ENCODE results near the gene C5. TPM values are rescaled to one million over a fixed set of nuclear protein-coding genes. Genes with fewer than 3 reads are reported as not detected.

Gene C5
- polyA plus RNA-seq, 1 donor from 2014 or later, result 0.99 TPM

- no peak overlapping the region for H3K27ac Mint-ChIP-seq
- H3K4me1 Mint-ChIP-seq, result no peaks in the 10 kb centered on the region
- peaks cover 6% of the 10 kb centered on the region for H3K36me3 Mint-ChIP-seq
- no peaks in the 10 kb centered on the region for H3K9me3 Mint-ChIP-seq
- H3K4me3 Mint-ChIP-seq, result no peak overlapping the region
- H3K27me3 Mint-ChIP-seq, result no peaks in the 10 kb centered on the region
Measured at GRCh38 chr9:121026260-121026691, 23.8 kb downstream of the C5 start.

GRCh38 chr9:121024237-121024636, 25.8 kb downstream of the C5 start:
- Mint-ChIP-seq H3K36me3 (peaks cover 8% of the 10 kb centered on the region), H3K4me3 (no peak overlapping the region), H3K4me1 (no peaks in the 10 kb centered on the region), H3K9me3 (no peaks in the 10 kb centered on the region), H3K27me3 (no peaks in the 10 kb centered on the region), H3K27ac (no peak overlapping the region)

- no peaks in the 10 kb centered on the region for H3K4me1 Mint-ChIP-seq
- peaks cover 8% of the 10 kb centered on the region for H3K36me3 Mint-ChIP-seq
- no peaks in the 10 kb centered on the region for H3K27me3 Mint-ChIP-seq
- no peak overlapping the region for H3K4me3 Mint-ChIP-seq
- H3K27ac Mint-ChIP-seq, result peak overlapping the region in 1 of 3 donors; percentile 86
- no peaks in the 10 kb centered on the region for H3K9me3 Mint-ChIP-seq
Measured at GRCh38 chr9:121023064-121023463, 27.0 kb downstream of the C5 start.

- no peaks in the 10 kb centered on the region for H3K4me1 Mint-ChIP-seq
- no peak overlapping the region for H3K4me3 Mint-ChIP-seq
- no peak overlapping the region for H3K27ac Mint-ChIP-seq
- H3K9me3 Mint-ChIP-seq, result no peaks in the 10 kb centered on the region
- peaks cover 7% of the 10 kb centered on the region for H3K36me3 Mint-ChIP-seq
- no peaks in the 10 kb centered on the region for H3K27me3 Mint-ChIP-seq
Measured at GRCh38 chr9:121021301-121021700, 28.8 kb downstream of the C5 start.

- H3K4me1 Mint-ChIP-seq, result no peaks in the 10 kb centered on the region
- H3K36me3 Mint-ChIP-seq, result peaks cover 9% of the 10 kb centered on the region
- no peak overlapping the region for H3K27ac Mint-ChIP-seq
- no peaks in the 10 kb centered on the region for H3K9me3 Mint-ChIP-seq
- H3K4me3 Mint-ChIP-seq, result no peak overlapping the region
- no peaks in the 10 kb centered on the region for H3K27me3 Mint-ChIP-seq
Measured at GRCh38 chr9:121019273-121019672, 30.8 kb downstream of the C5 start.

- H3K27ac Mint-ChIP-seq, result no peak overlapping the region
- no peaks in the 10 kb centered on the region for H3K9me3 Mint-ChIP-seq
- H3K4me1 Mint-ChIP-seq, result no peaks in the 10 kb centered on the region
- H3K27me3 Mint-ChIP-seq, result no peaks in the 10 kb centered on the region
- H3K36me3 Mint-ChIP-seq, result peaks cover 7% of the 10 kb centered on the region
- no peak overlapping the region for H3K4me3 Mint-ChIP-seq
Measured at GRCh38 chr9:121013911-121014310, 36.2 kb downstream of the C5 start.

GRCh38 chr9:121009650-121010049, 40.4 kb downstream of the C5 start:
- H3K4me3 Mint-ChIP-seq, result no peak overlapping the region
- no peaks in the 10 kb centered on the region for H3K4me1 Mint-ChIP-seq
- no peak overlapping the region for H3K27ac Mint-ChIP-seq
- no peaks in the 10 kb centered on the region for H3K27me3 Mint-ChIP-seq
- peaks cover 8% of the 10 kb centered on the region for H3K36me3 Mint-ChIP-seq
- H3K9me3 Mint-ChIP-seq, result no peaks in the 10 kb centered on the region

GRCh38 chr9:120999317-120999716, 50.8 kb downstream of the C5 start:
- Mint-ChIP-seq H3K27me3 (no peaks in the 10 kb centered on the region), H3K4me3 (no peak overlapping the region), H3K9me3 (no peaks in the 10 kb centered on the region), H3K36me3 (peaks cover 3% of the 10 kb centered on the region), H3K4me1 (peaks cover 0 to 1% (median 0%) of the 10 kb centered on the region in 3 donors), H3K27ac (no peak overlapping the region)

- Mint-ChIP-seq H3K27me3 (no peaks in the 10 kb centered on the region), H3K9me3 (no peaks in the 10 kb centered on the region), H3K36me3 (peaks cover 6% of the 10 kb centered on the region), H3K27ac (peak overlapping the region in 1 of 3 donors; percentile 27), H3K4me3 (no peak overlapping the region), H3K4me1 (peaks cover 0 to 1% (median 0%) of the 10 kb centered on the region in 3 donors)
Measured at GRCh38 chr9:120998111-120998510, 52.0 kb downstream of the C5 start.

GRCh38 chr9:120997502-120997901, 52.6 kb downstream of the C5 start:
- Mint-ChIP-seq H3K27ac (no peak overlapping the region), H3K4me3 (no peak overlapping the region)

GRCh38 chr9:120996409-120996808, 53.7 kb downstream of the C5 start:
- H3K4me1 Mint-ChIP-seq, result peaks cover 0 to 1% (median 0%) of the 10 kb centered on the region in 3 donors
- peaks cover 6% of the 10 kb centered on the region for H3K36me3 Mint-ChIP-seq
- H3K27me3 Mint-ChIP-seq, result no peaks in the 10 kb centered on the region
- no peaks in the 10 kb centered on the region for H3K9me3 Mint-ChIP-seq
- no peak overlapping the region for H3K27ac Mint-ChIP-seq
- no peak overlapping the region for H3K4me3 Mint-ChIP-seq

More at GRCh38 chr9:120997502-120997901, 52.6 kb downstream of the C5 start:
- H3K27me3 Mint-ChIP-seq, result no peaks in the 10 kb centered on the region
- H3K36me3 Mint-ChIP-seq, result peaks cover 6% of the 10 kb centered on the region
- no peaks in the 10 kb centered on the region for H3K9me3 Mint-ChIP-seq
- H3K4me1 Mint-ChIP-seq, result peaks cover 0 to 1% (median 0%) of the 10 kb centered on the region in 3 donors

- Mint-ChIP-seq H3K9me3 (no peaks in the 10 kb centered on the region), H3K27me3 (no peaks in the 10 kb centered on the region), H3K36me3 (peaks cover 8% of the 10 kb centered on the region), H3K27ac (no peak overlapping the region), H3K4me3 (no peak overlapping the region), H3K4me1 (no peaks in the 10 kb centered on the region)
Measured at GRCh38 chr9:120989065-120989464, 61.0 kb downstream of the C5 start.

- Mint-ChIP-seq H3K4me3 (no peak overlapping the region), H3K36me3 (peaks cover 6% of the 10 kb centered on the region), H3K27ac (no peak overlapping the region), H3K9me3 (no peaks in the 10 kb centered on the region), H3K27me3 (no peaks in the 10 kb centered on the region), H3K4me1 (peaks cover 3 to 7% (median 5%) of the 10 kb centered on the region in 3 donors)
Measured at GRCh38 chr9:120985819-120986222, 64.3 kb downstream of the C5 start.

GRCh38 chr9:120983259-120983837, 66.7 kb downstream of the C5 start:
- Mint-ChIP-seq H3K9me3 (no peaks in the 10 kb centered on the region), H3K4me1 (peaks cover 3 to 7% (median 5%) of the 10 kb centered on the region in 3 donors), H3K36me3 (peaks cover 6% of the 10 kb centered on the region), H3K27me3 (no peaks in the 10 kb centered on the region), H3K4me3 (no peak overlapping the region), H3K27ac (peak overlapping the region in 1 of 3 donors; percentile 49)

- Mint-ChIP-seq H3K4me3 (no peak overlapping the region), H3K27ac (no peak overlapping the region), H3K9me3 (no peaks in the 10 kb centered on the region), H3K36me3 (peaks cover 4% of the 10 kb centered on the region), H3K4me1 (peaks cover 3 to 7% (median 5%) of the 10 kb centered on the region in 3 donors), H3K27me3 (no peaks in the 10 kb centered on the region)
Measured at GRCh38 chr9:120982836-120983235, 67.2 kb downstream of the C5 start.

- no peaks in the 10 kb centered on the region for H3K27me3 Mint-ChIP-seq
- no peak overlapping the region for H3K4me3 Mint-ChIP-seq
- H3K36me3 Mint-ChIP-seq, result peaks cover 4% of the 10 kb centered on the region
- no peaks in the 10 kb centered on the region for H3K9me3 Mint-ChIP-seq
- peaks cover 3 to 7% (median 5%) of the 10 kb centered on the region in 3 donors for H3K4me1 Mint-ChIP-seq
- no peak overlapping the region for H3K27ac Mint-ChIP-seq
Measured at GRCh38 chr9:120980951-120981350, 69.1 kb downstream of the C5 start.

Data from IgD-negative memory B cell (primary cell).